Measurements from ENCODE around the gene CHD5.

CHD5 gene

GRCh38 chr1:6207075-6207885 is 27.2 kb upstream of the CHD5 start:
- no peaks in the 10 kb centered on the region for H3F3A ChIP-seq (ENCODE audit: low read depth)
- H3K27me3 ChIP-seq (ENCODE audit: insufficient read depth, low read length, poor library complexity, severe bottlenecking): peaks cover 10% of the 10 kb centered on the region
- H2AFZ ChIP-seq (ENCODE audit: low read length): no peak overlapping the region
- H3K9ac ChIP-seq (ENCODE audit: low read depth, low read length, poor library complexity, severe bottlenecking): no peak overlapping the region
- H4K20me1 ChIP-seq (ENCODE audit: insufficient read depth, low read length, poor library complexity, severe bottlenecking): no peaks in the 10 kb centered on the region
- no peaks in the 10 kb centered on the region for H3K9me3 ChIP-seq (ENCODE audit: insufficient read depth, low read depth, low read length)
- H3K79me2 ChIP-seq (ENCODE audit: insufficient read depth, low read length): no peaks in the 10 kb centered on the region
- no peaks in the 10 kb centered on the region for H3K9me2 ChIP-seq (replicated peaks; ENCODE audit: low read depth, low read length)
- no peaks in the 10 kb centered on the region for H3K4me1 ChIP-seq (ENCODE audit: insufficient read depth, low read length, poor library complexity, severe bottlenecking)
- no peak overlapping the region for H3K4me2 ChIP-seq (ENCODE audit: low read depth, low read length, poor library complexity, severe bottlenecking)
- TF ChIP-seq CTCF (conservative IDR thresholded peaks at IDR 0.05; ENCODE audit: low read length): no peak
- no peak for TF ChIP-seq EZH2phosphoT487 (IDR thresholded peaks at IDR 0.05; ENCODE audit: borderline replicate concordance)
- H3K36me3 ChIP-seq (ENCODE audit: insufficient read depth, low read length): no peaks in the 10 kb centered on the region
- H3K4me3 ChIP-seq (ENCODE audit: low read length, poor library complexity, severe bottlenecking): no peak overlapping the region

GRCh38 chr1:6206520-6206855 is 26.4 kb upstream of the CHD5 start:
- Histone ChIP-seq H2AFZ (ENCODE audit: low read length) (no peak overlapping the region), H3K4me2 (ENCODE audit: low read depth, low read length, poor library complexity, severe bottlenecking) (no peak overlapping the region)

GRCh38 chr1:6205849-6206519 is 25.9 kb upstream of the CHD5 start, which contains the start of gene RNF207:
TSS of gene RNF207 (plus strand) at chr1:6206119. CDS start at chr1:6206536, 417 bp downstream.
- Histone ChIP-seq H3K4me2 (ENCODE audit: low read depth, low read length, poor library complexity, severe bottlenecking) (no peak within 1 kb of the TSS), H3K9ac (ENCODE audit: low read depth, low read length, poor library complexity, severe bottlenecking) (no peak within 1 kb of the TSS), H3K79me2 (ENCODE audit: insufficient read depth, low read length) (no peaks in the 10 kb centered on the region), H2AFZ (ENCODE audit: low read length) (no peak within 1 kb of the TSS), H4K20me1 (ENCODE audit: insufficient read depth, low read length, poor library complexity, severe bottlenecking) (no peaks in the 10 kb centered on the region), H3K27me3 (ENCODE audit: insufficient read depth, low read length, poor library complexity, severe bottlenecking) (peaks cover 23% of the 10 kb centered on the region), H3K9me2 (replicated peaks; ENCODE audit: low read depth, low read length) (no peaks in the 10 kb centered on the region), H3K4me3 (ENCODE audit: low read length, poor library complexity, severe bottlenecking) (no peak within 1 kb of the TSS), H3K9me3 (ENCODE audit: insufficient read depth, low read depth, low read length) (no peaks in the 10 kb centered on the region), H3K4me1 (ENCODE audit: insufficient read depth, low read length, poor library complexity, severe bottlenecking) (no peaks in the 10 kb centered on the region), H3K36me3 (ENCODE audit: insufficient read depth, low read length) (no peaks in the 10 kb centered on the region), H3F3A (ENCODE audit: low read depth) (no peaks in the 10 kb centered on the region)
- TF ChIP-seq EZH2phosphoT487 (IDR thresholded peaks at IDR 0.05; ENCODE audit: borderline replicate concordance): no peak
- no peak for TF ChIP-seq CTCF (conservative IDR thresholded peaks at IDR 0.05; ENCODE audit: low read length)

More at GRCh38 chr1:6206520-6206855, 26.4 kb upstream of the CHD5 start:
- Histone ChIP-seq H3K9me2 (replicated peaks; ENCODE audit: low read depth, low read length) (no peaks in the 10 kb centered on the region), H3F3A (ENCODE audit: low read depth) (no peaks in the 10 kb centered on the region), H3K4me3 (ENCODE audit: low read length, poor library complexity, severe bottlenecking) (no peak overlapping the region), H3K4me1 (ENCODE audit: insufficient read depth, low read length, poor library complexity, severe bottlenecking) (no peaks in the 10 kb centered on the region), H3K9ac (ENCODE audit: low read depth, low read length, poor library complexity, severe bottlenecking) (no peak overlapping the region), H3K79me2 (ENCODE audit: insufficient read depth, low read length) (no peaks in the 10 kb centered on the region), H3K27me3 (ENCODE audit: insufficient read depth, low read length, poor library complexity, severe bottlenecking) (peaks cover 18% of the 10 kb centered on the region), H3K36me3 (ENCODE audit: insufficient read depth, low read length) (no peaks in the 10 kb centered on the region), H3K9me3 (ENCODE audit: insufficient read depth, low read depth, low read length) (no peaks in the 10 kb centered on the region), H4K20me1 (ENCODE audit: insufficient read depth, low read length, poor library complexity, severe bottlenecking) (no peaks in the 10 kb centered on the region)
- TF ChIP-seq EZH2phosphoT487 (IDR thresholded peaks at IDR 0.05; ENCODE audit: borderline replicate concordance): no peak
- TF ChIP-seq CTCF (conservative IDR thresholded peaks at IDR 0.05; ENCODE audit: low read length): no peak

Data from Loucy (cell line).